ENCODE measurements around the gene ZDHHC14. TPM values are rescaled to one million over a fixed set of nuclear protein-coding genes. Genes with fewer than 3 reads are reported as not detected.
A peak's percentile ranks its signal among the peaks of the same experiment; 100 is the strongest.

The ZDHHC14 gene
- total RNA-seq, 1 experiment from 2014 or later = 5.9 TPM

DNA sequence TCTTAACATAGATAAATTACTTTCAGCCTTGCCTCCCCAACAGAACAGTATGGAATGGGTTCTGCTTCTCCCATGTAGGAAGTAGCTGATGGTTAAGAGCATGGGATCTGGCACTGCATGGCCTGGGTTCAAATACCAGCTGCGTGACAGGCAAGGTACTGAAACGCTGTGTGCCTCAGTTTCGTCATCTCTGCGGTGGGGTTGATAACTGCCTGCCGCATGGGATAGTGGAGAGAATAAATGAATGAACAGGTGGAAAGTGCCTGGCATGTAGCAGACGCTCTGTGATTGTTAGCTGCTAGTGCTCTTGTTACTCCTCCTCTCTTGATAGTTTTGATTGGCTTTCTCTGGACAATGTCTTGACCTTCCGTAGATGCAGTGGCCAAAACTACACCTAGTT, 213.3 kb downstream of the ZDHHC14 start:
- Histone ChIP-seq H3K36me3 (no peaks in the 10 kb centered on the region), H3K27ac (no peak overlapping the region), H3K4me1 (peaks cover 10% of the 10 kb centered on the region; the same call in 1 of the 2 replicates), H3K4me3 (no peak overlapping the region), H3K9me3 (replicated peaks) (peaks cover 8% of the 10 kb centered on the region; the same call in 1 of the 2 replicates), H3K27me3 (no peaks in the 10 kb centered on the region)
- no peak for DNase-seq

- no peak overlapping the region for H3K27ac ChIP-seq
- H3K9me3 ChIP-seq (replicated peaks) = no peaks in the 10 kb centered on the region
- peak in 1 of 2 experiments; percentile 18 for DNase-seq
- peaks cover 10% of the 10 kb centered on the region; the same call in 1 of the 2 replicates for H3K4me1 ChIP-seq
- no peak overlapping the region for H3K4me3 ChIP-seq
- no peaks in the 10 kb centered on the region for H3K36me3 ChIP-seq
- no peaks in the 10 kb centered on the region for H3K27me3 ChIP-seq
Measured at GRCh38 chr6:157595768-157596167, 214.8 kb downstream of the ZDHHC14 start.

- Histone ChIP-seq H3K27me3 (no peaks in the 10 kb centered on the region), H3K27ac (no peak overlapping the region), H3K36me3 (no peaks in the 10 kb centered on the region), H3K9me3 (replicated peaks) (no peaks in the 10 kb centered on the region), H3K4me1 (peaks cover 10% of the 10 kb centered on the region; the same call in 1 of the 2 replicates), H3K4me3 (no peak overlapping the region)
- DNase-seq = no peak
Measured at GRCh38 chr6:157596461-157596860, 215.5 kb downstream of the ZDHHC14 start.

DNA sequence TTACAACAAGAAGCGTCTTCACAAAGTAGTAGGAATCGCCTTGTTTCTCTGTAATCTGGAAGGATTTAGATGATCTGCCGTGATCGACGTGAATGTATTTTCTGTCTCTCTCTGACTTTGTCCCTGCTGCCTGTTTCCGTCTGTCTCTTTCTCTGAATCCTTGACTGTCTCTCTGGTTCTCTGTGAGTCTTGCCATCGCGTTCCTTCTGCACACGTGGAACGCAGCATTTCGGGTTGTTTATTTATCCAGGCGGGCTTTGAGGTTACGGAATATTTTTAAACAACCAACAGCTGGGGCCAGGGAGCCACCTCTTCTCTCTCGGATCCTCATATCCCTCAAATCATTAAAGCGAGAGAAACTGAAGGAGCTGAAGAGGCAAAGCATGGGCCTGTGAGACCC, 215.9 kb downstream of the ZDHHC14 start:
- no peaks in the 10 kb centered on the region for H3K36me3 ChIP-seq
- DNase-seq = peak; percentile 37 to 71
- no peak overlapping the region; the same call in 1 of the 2 replicates for H3K27ac ChIP-seq
- H3K4me1 ChIP-seq = peaks cover 10% of the 10 kb centered on the region; the same call in 1 of the 2 replicates
- H3K4me3 ChIP-seq = peak overlapping the region; percentile 18
- no peaks in the 10 kb centered on the region for H3K27me3 ChIP-seq
- no peaks in the 10 kb centered on the region for H3K9me3 ChIP-seq (replicated peaks)

GRCh38 chr6:157597461-157598312, 216.7 kb downstream of the ZDHHC14 start:
- peak; percentile 45 to 67 for DNase-seq
- Histone ChIP-seq H3K4me3 (peak overlapping the region; percentile 18), H3K27ac (no peak overlapping the region; the same call in 1 of the 2 replicates)

DNA sequence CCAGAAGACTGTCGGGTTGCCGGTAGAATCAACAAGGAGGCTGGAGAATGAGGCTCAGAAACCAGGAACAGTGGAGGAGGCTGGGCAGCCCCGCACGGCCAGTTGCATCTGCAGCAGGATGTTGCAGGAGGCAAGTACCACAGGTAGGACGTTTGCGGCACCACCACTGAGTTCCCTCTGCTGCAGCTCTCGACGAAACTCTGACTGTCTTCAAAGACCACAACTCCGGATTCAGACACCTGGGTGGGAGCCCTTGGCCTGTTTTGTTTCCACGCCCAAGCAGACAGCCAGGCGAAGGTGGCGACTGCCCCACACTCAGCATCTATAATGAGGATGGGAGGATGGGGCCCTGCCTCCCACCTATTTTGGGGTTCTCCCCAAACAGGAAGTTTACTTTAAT, 218.2 kb downstream of the ZDHHC14 start:
- no peak for DNase-seq
- no peaks in the 10 kb centered on the region for H3K9me3 ChIP-seq (replicated peaks)
- H3K4me3 ChIP-seq = no peak overlapping the region

More at GRCh38 chr6:157597461-157598312, 216.7 kb downstream of the ZDHHC14 start:
- Histone ChIP-seq H3K27me3 (no peaks in the 10 kb centered on the region), H3K4me1 (peaks cover 10% of the 10 kb centered on the region; the same call in 1 of the 2 replicates), H3K36me3 (no peaks in the 10 kb centered on the region), H3K9me3 (replicated peaks) (no peaks in the 10 kb centered on the region)

DNA sequence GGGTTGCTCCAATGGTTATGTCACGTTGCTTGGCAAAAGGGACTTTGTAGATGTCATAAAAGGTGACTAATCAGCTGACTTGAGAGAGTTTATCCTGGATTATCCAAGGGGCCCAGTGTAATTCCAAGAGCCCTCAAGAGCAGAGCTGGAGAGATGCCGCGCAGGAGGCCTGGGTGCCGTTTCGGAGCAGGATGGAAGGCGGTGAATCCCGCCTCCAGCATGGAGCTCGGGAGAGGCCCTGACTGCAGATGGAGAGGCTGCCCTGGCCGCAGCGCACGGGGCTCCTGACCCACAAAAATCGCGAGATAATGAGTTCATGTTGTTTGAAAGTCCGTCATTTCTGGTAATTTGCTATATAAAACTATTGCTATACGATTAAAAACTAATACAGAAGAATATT, 219.8 kb downstream of the ZDHHC14 start:
- Histone ChIP-seq H3K9me3 (replicated peaks) (no peaks in the 10 kb centered on the region), H3K4me3 (no peak overlapping the region), H3K4me1 (peaks cover 10% of the 10 kb centered on the region; the same call in 1 of the 2 replicates), H3K36me3 (no peaks in the 10 kb centered on the region), H3K27ac (no peak overlapping the region), H3K27me3 (no peaks in the 10 kb centered on the region)
- no peak for DNase-seq

More for the DNA sequence above, 218.2 kb downstream of the ZDHHC14 start:
- no peak overlapping the region for H3K27ac ChIP-seq
- no peaks in the 10 kb centered on the region for H3K27me3 ChIP-seq
- H3K36me3 ChIP-seq = no peaks in the 10 kb centered on the region
- peaks cover 10% of the 10 kb centered on the region; the same call in 1 of the 2 replicates for H3K4me1 ChIP-seq

DNA sequence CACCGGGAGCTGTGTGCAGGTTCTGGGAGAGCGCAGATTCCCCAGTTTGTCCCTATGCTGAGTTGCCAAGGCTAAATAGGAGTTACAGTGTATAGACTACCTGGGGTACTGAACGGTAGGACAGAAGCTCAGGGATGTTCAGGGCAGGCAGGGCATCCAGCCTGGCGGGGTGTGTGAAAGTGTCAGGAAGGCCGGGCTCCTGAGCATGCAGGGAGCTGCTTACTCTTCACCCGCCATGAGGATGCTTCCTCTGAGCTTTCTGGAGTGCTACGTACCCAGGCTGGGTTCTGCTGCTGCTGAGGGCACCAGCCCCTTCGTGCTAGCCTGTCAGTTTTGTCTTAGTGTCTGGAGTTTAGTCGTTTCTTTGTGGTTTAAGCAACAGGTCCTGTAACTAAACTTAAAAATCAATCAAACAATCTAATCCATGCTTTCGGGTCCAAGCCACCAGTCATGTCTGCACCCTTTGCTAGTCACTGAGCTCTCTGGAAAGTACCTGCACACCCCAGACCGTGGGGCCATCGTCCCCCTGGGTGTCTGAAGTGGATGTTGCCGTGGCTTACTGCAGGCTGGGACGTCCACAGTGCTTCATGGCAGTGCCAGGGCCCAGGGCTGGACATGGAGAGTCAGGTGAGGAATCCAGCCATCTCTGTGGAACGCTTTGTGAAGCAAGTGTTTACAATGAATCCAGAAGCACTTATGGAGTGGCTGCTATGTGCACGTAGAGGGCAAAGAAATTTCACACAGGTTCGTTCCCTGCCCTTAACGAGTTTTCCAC, 221.7 kb downstream of the ZDHHC14 start:
- no peak for DNase-seq
- Histone ChIP-seq H3K9me3 (replicated peaks) (no peaks in the 10 kb centered on the region), H3K4me1 (peaks cover 6% of the 10 kb centered on the region; the same call in 1 of the 2 replicates), H3K36me3 (no peaks in the 10 kb centered on the region), H3K27me3 (no peaks in the 10 kb centered on the region), H3K27ac (no peak overlapping the region), H3K4me3 (no peak overlapping the region)

DNA sequence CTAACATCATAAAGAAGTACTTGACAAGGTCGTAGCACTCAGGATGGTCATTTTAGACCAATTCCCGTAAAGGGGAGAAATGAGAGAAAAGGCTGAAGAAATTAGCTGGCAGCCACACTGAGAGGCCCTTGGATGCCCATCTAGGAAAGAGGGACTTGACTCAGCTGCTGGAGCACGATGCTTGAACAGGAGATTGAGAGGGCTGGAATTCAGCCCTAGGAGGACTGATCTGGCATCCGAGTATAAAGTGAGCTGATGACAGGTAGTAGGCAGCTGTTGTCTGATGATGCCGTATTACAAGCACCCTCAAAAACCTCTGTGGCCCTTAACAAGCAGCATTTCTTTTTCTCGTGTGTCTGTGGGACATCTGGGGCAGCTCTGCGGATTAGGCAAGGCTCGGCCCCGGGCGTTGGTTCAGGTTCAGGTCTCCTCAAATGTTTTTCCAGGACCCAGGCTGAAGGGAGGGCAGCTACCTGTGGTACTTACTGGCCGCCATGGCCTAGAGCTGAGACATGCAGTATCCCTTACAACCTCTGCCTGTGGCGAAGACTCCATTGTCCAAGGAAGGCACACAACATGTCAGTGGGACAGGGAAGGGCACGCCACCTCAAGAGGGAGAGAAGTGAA, 222.4 kb downstream of the ZDHHC14 start:
- no peak overlapping the region for H3K27ac ChIP-seq
- DNase-seq = peak in 1 of 2 experiments; percentile 20
- no peaks in the 10 kb centered on the region for H3K9me3 ChIP-seq (replicated peaks)

GRCh38 chr6:157603971-157604370, 223.0 kb downstream of the ZDHHC14 start:
- no peak for DNase-seq
- H3K9me3 ChIP-seq (replicated peaks) = no peaks in the 10 kb centered on the region
- no peak overlapping the region for H3K27ac ChIP-seq
- H3K36me3 ChIP-seq = no peaks in the 10 kb centered on the region
- no peak overlapping the region for H3K4me3 ChIP-seq
- no peaks in the 10 kb centered on the region for H3K27me3 ChIP-seq
- peaks cover 9% of the 10 kb centered on the region; the same call in 1 of the 2 replicates for H3K4me1 ChIP-seq

More for the DNA sequence above, 222.4 kb downstream of the ZDHHC14 start:
- Histone ChIP-seq H3K27me3 (no peaks in the 10 kb centered on the region), H3K4me3 (no peak overlapping the region), H3K4me1 (peaks cover 9% of the 10 kb centered on the region; the same call in 1 of the 2 replicates), H3K36me3 (no peaks in the 10 kb centered on the region)

GRCh38 chr6:157604816-157605215, 223.8 kb downstream of the ZDHHC14 start:
- no peak for DNase-seq
- Histone ChIP-seq H3K4me1 (peaks cover 9% of the 10 kb centered on the region; the same call in 1 of the 2 replicates), H3K36me3 (no peaks in the 10 kb centered on the region), H3K27ac (no peak overlapping the region), H3K4me3 (no peak overlapping the region), H3K27me3 (no peaks in the 10 kb centered on the region), H3K9me3 (replicated peaks) (no peaks in the 10 kb centered on the region)

DNA sequence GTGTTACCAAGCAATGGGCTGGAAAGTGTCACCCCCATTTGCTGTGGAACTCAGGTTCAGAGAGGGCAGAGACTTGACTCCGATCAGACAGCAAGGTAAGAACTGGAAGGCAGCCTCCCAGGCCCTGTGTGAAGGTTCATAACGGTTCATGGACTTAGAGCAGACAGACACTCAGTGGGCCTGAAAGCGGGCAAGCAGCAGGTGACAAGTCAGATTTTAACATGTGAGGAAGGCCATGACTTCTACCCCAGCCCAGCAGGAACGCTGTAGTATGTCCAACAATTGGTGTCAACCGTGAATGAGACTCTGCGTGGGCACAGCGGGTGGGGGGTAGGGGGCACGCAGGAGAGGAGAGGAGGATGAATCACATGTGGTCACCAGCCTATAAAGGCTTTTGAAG, 224.5 kb downstream of the ZDHHC14 start:
- DNase-seq = no peak
- no peaks in the 10 kb centered on the region for H3K27me3 ChIP-seq
- H3K4me3 ChIP-seq = no peak overlapping the region
- H3K9me3 ChIP-seq (replicated peaks) = no peaks in the 10 kb centered on the region
- H3K27ac ChIP-seq = no peak overlapping the region
- H3K36me3 ChIP-seq = no peaks in the 10 kb centered on the region
- H3K4me1 ChIP-seq = peaks cover 9% of the 10 kb centered on the region; the same call in 1 of the 2 replicates

DNA sequence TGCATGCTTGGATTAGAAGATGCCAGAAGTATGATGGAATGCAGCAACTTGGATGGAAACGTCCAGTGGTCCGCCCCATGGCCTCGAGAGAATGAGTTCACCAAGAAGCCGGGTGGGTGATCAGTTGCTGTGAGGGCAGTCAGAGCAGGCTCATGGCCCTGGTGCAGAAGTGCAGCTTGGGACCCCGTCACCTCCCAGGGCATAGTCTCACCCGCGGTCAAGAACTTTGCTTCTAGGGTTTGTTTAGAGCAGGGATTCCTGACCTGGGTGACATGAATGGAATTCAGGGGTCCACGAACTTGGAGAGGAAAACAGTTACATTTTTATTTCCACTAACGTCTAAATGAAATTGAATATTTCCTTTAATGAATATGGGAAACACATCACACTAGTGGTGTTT, 225.5 kb downstream of the ZDHHC14 start:
- H3K36me3 ChIP-seq = no peaks in the 10 kb centered on the region
- no peaks in the 10 kb centered on the region for H3K9me3 ChIP-seq (replicated peaks)
- H3K27ac ChIP-seq = no peak overlapping the region
- no peak for DNase-seq
- H3K27me3 ChIP-seq = no peaks in the 10 kb centered on the region
- peaks cover 9% of the 10 kb centered on the region; the same call in 1 of the 2 replicates for H3K4me1 ChIP-seq
- H3K4me3 ChIP-seq = no peak overlapping the region

DNA sequence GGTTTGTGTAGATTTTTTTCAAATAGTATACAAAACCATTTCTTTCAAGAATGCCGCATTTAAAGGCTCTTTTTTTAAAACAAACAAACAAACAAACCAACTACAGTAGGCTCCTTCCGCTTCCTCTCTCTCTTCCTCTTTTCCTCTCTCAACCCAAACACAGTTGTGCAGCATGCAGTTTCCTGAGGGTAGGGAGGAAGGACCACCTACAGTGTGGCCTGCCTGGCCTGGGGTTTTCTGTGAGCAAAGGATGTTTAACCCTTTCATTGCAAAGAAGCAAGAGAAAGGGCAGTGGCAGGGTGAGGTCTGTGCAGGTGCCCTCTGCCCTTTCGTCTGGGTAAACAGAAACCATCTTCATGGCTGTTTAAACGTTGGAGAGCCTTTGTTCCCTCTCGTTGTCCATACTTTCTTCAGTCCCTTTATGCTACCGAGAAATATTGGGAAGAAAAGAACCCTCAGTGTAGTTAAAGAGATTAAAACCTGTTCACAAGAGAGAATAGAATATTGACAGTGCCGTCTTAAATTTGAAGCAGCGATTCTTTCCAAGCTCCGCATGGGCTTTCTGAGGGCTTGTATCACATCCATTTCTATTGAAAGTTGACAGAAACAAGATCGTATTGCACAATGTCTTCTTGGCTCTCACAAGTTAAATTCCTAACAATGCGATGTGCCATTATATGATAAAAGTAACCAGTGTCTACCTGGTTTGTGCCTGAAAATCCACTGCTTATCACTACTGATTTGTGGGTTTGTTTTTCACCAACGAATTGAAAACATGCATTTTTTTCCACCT, 226.5 kb downstream of the ZDHHC14 start:
- Histone ChIP-seq H3K4me1 (peaks cover 9% of the 10 kb centered on the region; the same call in 1 of the 2 replicates), H3K27ac (no peak overlapping the region), H3K9me3 (replicated peaks) (no peaks in the 10 kb centered on the region), H3K36me3 (no peaks in the 10 kb centered on the region), H3K27me3 (no peaks in the 10 kb centered on the region), H3K4me3 (no peak overlapping the region; the same call in 1 of the 2 replicates)
- peak; percentile 54 to 66 for DNase-seq

All from SJCRH30 (cell line).